ENCODE measurements around the gene MTMR12. TPM values are rescaled to one million over a fixed set of nuclear protein-coding genes. Genes with fewer than 3 reads are reported as not detected.

Gene MTMR12
- total and polyA plus RNA-seq, 3 donors from 2014 or later = 53.6 to 64.0 (median 59.2) TPM

DNA sequence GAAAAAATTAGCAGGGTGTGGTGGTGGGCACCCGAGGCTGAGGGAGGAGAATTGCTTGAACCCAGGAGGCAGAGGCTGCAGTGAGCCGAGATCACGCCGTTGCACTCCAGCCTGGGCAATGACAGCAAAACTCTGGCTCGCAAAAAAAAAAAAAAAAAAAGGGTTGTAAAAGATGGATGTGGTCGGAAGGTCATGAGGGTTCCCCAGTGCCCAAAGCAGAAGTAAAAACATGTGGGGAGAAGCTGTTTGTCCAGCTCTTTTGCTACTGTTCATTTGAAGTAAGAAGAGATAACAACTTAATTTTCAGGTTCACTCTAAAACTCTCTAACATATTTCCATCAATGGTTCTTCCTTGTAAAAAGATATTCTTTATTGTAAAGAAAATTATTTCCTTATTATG is 81.5 kb downstream of the MTMR12 start:
- no peak overlapping the region for H3K27ac ChIP-seq
- WGBS, 2 donors = 78 to 93% methylated on average over 6 of the region's 6 CpGs
- no peaks in the 10 kb centered on the region for H3K27me3 ChIP-seq
- peaks cover 25% of the 10 kb centered on the region for H3K4me1 ChIP-seq
- H3K4me3 ChIP-seq = no peak overlapping the region
- peaks cover 5% of the 10 kb centered on the region for H3K36me3 ChIP-seq (ENCODE audit: low read depth, missing control alignments)
- H3K9me3 ChIP-seq = no peaks in the 10 kb centered on the region
- intact Hi-C loops (cut with DNase I; ENCODE audit: low total_unique reads) = loop anchor here (10.0 kb wide), 1 partner anchor 364 kb away; no protein-coding TSS in a partner anchor
- TF ChIP-seq POLR2A (IDR thresholded peaks at IDR 0.05) = no peak
- TF ChIP-seq, protein P1, sequence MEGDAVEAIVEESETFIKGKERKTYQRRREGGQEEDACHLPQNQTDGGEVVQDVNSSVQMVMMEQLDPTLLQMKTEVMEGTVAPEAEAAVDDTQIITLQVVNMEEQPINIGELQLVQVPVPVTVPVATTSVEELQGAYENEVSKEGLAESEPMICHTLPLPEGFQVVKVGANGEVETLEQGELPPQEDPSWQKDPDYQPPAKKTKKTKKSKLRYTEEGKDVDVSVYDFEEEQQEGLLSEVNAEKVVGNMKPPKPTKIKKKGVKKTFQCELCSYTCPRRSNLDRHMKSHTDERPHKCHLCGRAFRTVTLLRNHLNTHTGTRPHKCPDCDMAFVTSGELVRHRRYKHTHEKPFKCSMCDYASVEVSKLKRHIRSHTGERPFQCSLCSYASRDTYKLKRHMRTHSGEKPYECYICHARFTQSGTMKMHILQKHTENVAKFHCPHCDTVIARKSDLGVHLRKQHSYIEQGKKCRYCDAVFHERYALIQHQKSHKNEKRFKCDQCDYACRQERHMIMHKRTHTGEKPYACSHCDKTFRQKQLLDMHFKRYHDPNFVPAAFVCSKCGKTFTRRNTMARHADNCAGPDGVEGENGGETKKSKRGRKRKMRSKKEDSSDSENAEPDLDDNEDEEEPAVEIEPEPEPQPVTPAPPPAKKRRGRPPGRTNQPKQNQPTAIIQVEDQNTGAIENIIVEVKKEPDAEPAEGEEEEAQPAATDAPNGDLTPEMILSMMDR (IDR thresholded peaks at IDR 0.05) = no peak
- no peak for DNase-seq

DNA sequence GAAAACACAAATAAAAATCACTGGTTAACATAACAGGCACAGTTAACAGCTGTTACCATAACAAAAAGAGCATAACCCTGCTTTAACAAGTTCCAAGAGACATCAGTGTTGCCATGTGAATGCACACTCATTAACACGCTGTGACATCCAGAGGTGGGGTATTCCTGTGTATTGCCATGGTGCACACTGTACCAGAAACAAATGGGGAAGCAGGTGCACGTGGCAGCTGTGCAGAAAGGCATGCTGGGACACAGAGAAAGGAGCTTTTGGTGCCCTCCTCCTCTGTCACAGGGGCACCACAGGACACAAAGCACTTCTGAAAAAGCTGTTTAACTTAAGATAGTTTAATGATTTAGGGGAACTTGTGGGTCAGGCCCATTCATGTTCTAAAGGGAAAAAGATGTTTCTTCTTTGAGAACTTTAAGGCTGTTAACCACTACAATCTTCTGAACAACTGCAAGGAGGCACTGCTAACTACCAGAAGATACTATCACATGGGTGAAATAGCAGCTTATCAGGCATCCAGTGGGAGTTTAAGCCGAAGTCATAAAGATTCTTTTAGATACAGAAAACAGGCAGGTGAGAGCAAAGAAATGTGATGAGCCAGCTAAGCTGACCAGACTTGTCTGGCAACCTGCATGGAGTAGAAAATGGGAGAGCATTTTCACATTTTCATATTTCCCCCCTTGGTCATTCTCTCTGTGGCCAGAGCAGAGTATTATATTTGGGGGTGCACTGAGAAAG is 82.2 kb downstream of the MTMR12 start:
- Histone ChIP-seq H3K4me3 (no peak overlapping the region), H3K27me3 (no peaks in the 10 kb centered on the region), H3K9me3 (no peaks in the 10 kb centered on the region), H3K27ac (no peak overlapping the region), H3K36me3 (ENCODE audit: low read depth, missing control alignments) (peaks cover 5% of the 10 kb centered on the region), H3K4me1 (peaks cover 25% of the 10 kb centered on the region)
- TF ChIP-seq, protein P1 (IDR thresholded peaks at IDR 0.05) = no peak
- no peak for TF ChIP-seq POLR2A (IDR thresholded peaks at IDR 0.05)
- WGBS, 2 donors = 59 to 70% methylated on average over 3 of the region's 3 CpGs
- intact Hi-C loops (cut with DNase I; ENCODE audit: low total_unique reads) = loop anchor here (10.0 kb wide), 1 partner anchor 364 kb away; no protein-coding TSS in a partner anchor
- no peak for DNase-seq

GRCh38 chr5:32229586-32229985 is 83.2 kb downstream of the MTMR12 start:
- intact Hi-C loops (cut with DNase I; ENCODE audit: low total_unique reads) = no loop called here
- peaks cover 5% of the 10 kb centered on the region for H3K36me3 ChIP-seq (ENCODE audit: low read depth, missing control alignments)
- H3K27ac ChIP-seq = no peak overlapping the region
- no peak for DNase-seq
- no peaks in the 10 kb centered on the region for H3K9me3 ChIP-seq
- no peaks in the 10 kb centered on the region for H3K27me3 ChIP-seq
- 92 to 97% methylated on average over 14 of the region's 14 CpGs for WGBS, 2 donors
- peaks cover 21% of the 10 kb centered on the region for H3K4me1 ChIP-seq
- TF ChIP-seq POLR2A (IDR thresholded peaks at IDR 0.05) = no peak
- TF ChIP-seq, protein P1 (IDR thresholded peaks at IDR 0.05) = no peak
- no peak overlapping the region for H3K4me3 ChIP-seq

- intact Hi-C loops (cut with DNase I; ENCODE audit: low total_unique reads) = no loop called here
- 93 to 95% methylated on average over 12 of the region's 12 CpGs for WGBS, 2 donors
- no peak overlapping the region for H3K4me3 ChIP-seq
- no peaks in the 10 kb centered on the region for H3K27me3 ChIP-seq
- DNase-seq = no peak
- peaks cover 13% of the 10 kb centered on the region for H3K4me1 ChIP-seq
- H3K27ac ChIP-seq = no peak overlapping the region
- no peaks in the 10 kb centered on the region for H3K36me3 ChIP-seq (ENCODE audit: low read depth, missing control alignments)
- H3K9me3 ChIP-seq = no peaks in the 10 kb centered on the region
- TF ChIP-seq, protein P1 (IDR thresholded peaks at IDR 0.05) = no peak
- TF ChIP-seq POLR2A (IDR thresholded peaks at IDR 0.05) = no peak
Observed at GRCh38 chr5:32228816-32229215, 83.9 kb downstream of the MTMR12 start.

DNA sequence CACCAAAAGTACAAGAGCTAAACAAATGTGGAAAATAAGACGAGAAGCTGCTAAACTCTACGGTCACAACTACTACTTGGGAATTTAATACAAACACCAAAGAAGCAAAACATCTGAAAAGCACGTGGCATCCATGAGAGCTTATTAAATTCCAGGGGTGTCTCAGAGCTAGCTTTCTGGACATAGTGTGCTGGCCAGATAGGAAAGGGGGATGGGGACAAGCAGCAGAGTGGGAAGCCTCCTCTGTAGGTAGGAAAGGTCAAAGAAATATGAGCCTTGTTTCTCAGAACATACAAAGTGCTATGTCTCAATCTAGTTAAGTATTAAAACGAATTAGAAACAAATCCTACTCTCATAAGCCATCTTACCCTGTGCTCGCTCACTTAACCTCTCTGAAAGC is 87.3 kb downstream of the MTMR12 start:
- no peaks in the 10 kb centered on the region for H3K27me3 ChIP-seq
- WGBS, 2 donors = 43 to 50% methylated on average over 5 of the region's 5 CpGs
- no peaks in the 10 kb centered on the region for H3K36me3 ChIP-seq (ENCODE audit: low read depth, missing control alignments)
- peak overlapping the region; percentile 43 to 82 for H3K27ac ChIP-seq
- peak; percentile 70 for DNase-seq
- no peaks in the 10 kb centered on the region for H3K4me1 ChIP-seq
- TF ChIP-seq POLR2A (IDR thresholded peaks at IDR 0.05) = no peak
- TF ChIP-seq, protein P1 (IDR thresholded peaks at IDR 0.05) = no peak
- no peak overlapping the region for H3K4me3 ChIP-seq
- no peaks in the 10 kb centered on the region for H3K9me3 ChIP-seq
- intact Hi-C loops (cut with DNase I; ENCODE audit: low total_unique reads) = no loop called here
